Endothelial cell (in vitro differentiated cells): ENCODE results near the gene TMEM11. TPM values are rescaled to one million over a fixed set of nuclear protein-coding genes. Genes with fewer than 3 reads are reported as not detected.
A peak's percentile ranks its signal among the peaks of the same experiment; 100 is the strongest.

Experiments
- DNase-seq: peaks from one replicate; pipeline ENCODE4 v3.0.0; 2021; ENCODE audit warnings: low spot score
- H3K27ac Mint-ChIP-seq: one replicate; pipeline ENCODE4 v1.8.0; 2021; ENCODE audit warnings: mixed read lengths, inconsistent platforms; ENCODE audit not compliant: unreplicated experiment
- H3K27me3 Mint-ChIP-seq: one replicate; pipeline ENCODE4 v1.8.0; 2021; ENCODE audit warnings: mild to moderate bottlenecking, moderate library complexity, mixed read lengths, inconsistent platforms; ENCODE audit not compliant: unreplicated experiment
- H3K36me3 Mint-ChIP-seq: one replicate; pipeline ENCODE4 v1.8.0; 2021; ENCODE audit warnings: mild to moderate bottlenecking, low read depth, mixed read lengths, inconsistent platforms; ENCODE audit not compliant: unreplicated experiment
- H3K4me1 Mint-ChIP-seq: one replicate; pipeline ENCODE4 v1.8.0; 2021; ENCODE audit warnings: mild to moderate bottlenecking, mixed read lengths, inconsistent platforms; ENCODE audit not compliant: unreplicated experiment
- H3K4me3 Mint-ChIP-seq: one replicate; pipeline ENCODE4 v1.8.0; 2021; ENCODE audit warnings: mild to moderate bottlenecking, mixed read lengths, inconsistent platforms; ENCODE audit not compliant: unreplicated experiment
- H3K9me3 Mint-ChIP-seq: one replicate; pipeline ENCODE4 v1.8.0; 2021; ENCODE audit warnings: mixed read lengths, inconsistent platforms; ENCODE audit not compliant: unreplicated experiment
- total RNA-seq: library from RNA; stranded (reverse); fragmentation: NEBNext Ultra II Directional; extraction: Animal tissue kit (Norgen Biotek cat#: 25700); gene quantifications from one replicate; pipeline ENCODE4 v1.2.1, GENCODE V29; 2021; ENCODE audit not compliant: unreplicated experiment
- TF ChIP-seq, protein P1 (sequence below): fragments of 200-600 bp; sonication (generic); IDR thresholded peaks from one replicate; pipeline ENCODE4 v1.5.0; 2021; ENCODE audit warnings: antibody characterized with exemption; ENCODE audit not compliant: unreplicated experiment

Gene TMEM11
- total RNA-seq, 1 donor from 2014 or later: 36.9 TPM

DNA sequence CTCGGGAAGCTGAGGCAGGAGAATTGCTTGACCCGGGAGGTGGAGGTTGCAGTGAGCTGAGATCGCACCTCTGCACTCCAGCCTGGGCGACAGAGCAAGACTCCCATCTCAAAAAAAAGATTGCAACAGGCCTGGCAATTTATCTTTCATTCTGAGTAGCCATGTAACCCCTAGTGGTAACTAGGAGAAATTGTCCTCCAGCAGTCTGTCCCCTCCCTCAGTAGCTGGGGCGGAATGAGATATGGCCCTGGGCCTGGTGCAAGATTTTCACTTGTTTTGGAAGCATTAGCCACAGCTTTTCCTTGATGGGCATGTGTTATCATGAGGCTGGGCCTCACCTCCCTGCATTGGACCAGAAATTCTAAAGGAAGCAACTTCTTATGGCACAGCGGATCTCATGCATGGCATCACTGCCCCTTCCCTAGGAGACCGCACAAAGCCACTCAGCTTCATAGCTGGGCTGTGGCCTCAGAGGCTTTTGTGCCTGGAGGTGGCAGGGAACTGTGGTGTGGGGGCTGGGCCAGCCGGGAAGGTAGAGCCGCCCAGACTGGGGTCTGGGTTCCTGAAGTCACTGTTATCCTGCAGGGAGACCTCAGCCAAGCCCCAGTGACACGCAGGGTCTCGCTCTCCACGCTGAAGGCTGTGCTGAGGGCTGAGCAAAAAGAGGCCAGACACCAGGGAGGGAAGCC is 25.9 kb upstream of the TMEM11 start:
- Mint-ChIP-seq H3K4me1 (no peaks in the 10 kb centered on the region), H3K4me3 (no peak overlapping the region), H3K27ac (no peak overlapping the region), H3K36me3 (peaks cover 3% of the 10 kb centered on the region), H3K9me3 (no peaks in the 10 kb centered on the region), H3K27me3 (peaks cover 10% of the 10 kb centered on the region)
- peak; percentile 21 for DNase-seq
- TF ChIP-seq, protein P1, sequence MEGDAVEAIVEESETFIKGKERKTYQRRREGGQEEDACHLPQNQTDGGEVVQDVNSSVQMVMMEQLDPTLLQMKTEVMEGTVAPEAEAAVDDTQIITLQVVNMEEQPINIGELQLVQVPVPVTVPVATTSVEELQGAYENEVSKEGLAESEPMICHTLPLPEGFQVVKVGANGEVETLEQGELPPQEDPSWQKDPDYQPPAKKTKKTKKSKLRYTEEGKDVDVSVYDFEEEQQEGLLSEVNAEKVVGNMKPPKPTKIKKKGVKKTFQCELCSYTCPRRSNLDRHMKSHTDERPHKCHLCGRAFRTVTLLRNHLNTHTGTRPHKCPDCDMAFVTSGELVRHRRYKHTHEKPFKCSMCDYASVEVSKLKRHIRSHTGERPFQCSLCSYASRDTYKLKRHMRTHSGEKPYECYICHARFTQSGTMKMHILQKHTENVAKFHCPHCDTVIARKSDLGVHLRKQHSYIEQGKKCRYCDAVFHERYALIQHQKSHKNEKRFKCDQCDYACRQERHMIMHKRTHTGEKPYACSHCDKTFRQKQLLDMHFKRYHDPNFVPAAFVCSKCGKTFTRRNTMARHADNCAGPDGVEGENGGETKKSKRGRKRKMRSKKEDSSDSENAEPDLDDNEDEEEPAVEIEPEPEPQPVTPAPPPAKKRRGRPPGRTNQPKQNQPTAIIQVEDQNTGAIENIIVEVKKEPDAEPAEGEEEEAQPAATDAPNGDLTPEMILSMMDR: peak; percentile 61

DNA sequence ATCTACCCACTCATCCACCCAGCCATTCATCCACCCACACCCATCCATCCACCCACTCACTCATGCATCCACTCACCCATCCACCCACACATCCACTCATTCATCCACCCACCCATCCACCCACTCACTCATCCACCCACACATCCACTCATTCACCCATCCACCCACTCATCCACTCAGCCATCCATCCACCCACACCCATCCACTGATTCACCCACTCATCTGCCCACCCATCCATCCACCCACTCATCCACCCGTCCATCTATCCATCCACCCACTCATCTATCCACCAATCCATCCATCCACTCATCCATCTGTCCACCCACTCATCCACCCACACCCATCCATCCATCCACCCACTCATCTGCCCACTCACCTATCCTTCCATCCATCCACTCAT is 22.0 kb upstream of the TMEM11 start:
- Mint-ChIP-seq H3K4me1 (peaks cover 4% of the 10 kb centered on the region), H3K4me3 (no peak overlapping the region), H3K27me3 (peaks cover 9% of the 10 kb centered on the region), H3K27ac (no peak overlapping the region), H3K9me3 (no peaks in the 10 kb centered on the region), H3K36me3 (peaks cover 10% of the 10 kb centered on the region)
- no peak for DNase-seq
- TF ChIP-seq, protein P1: no peak

DNA sequence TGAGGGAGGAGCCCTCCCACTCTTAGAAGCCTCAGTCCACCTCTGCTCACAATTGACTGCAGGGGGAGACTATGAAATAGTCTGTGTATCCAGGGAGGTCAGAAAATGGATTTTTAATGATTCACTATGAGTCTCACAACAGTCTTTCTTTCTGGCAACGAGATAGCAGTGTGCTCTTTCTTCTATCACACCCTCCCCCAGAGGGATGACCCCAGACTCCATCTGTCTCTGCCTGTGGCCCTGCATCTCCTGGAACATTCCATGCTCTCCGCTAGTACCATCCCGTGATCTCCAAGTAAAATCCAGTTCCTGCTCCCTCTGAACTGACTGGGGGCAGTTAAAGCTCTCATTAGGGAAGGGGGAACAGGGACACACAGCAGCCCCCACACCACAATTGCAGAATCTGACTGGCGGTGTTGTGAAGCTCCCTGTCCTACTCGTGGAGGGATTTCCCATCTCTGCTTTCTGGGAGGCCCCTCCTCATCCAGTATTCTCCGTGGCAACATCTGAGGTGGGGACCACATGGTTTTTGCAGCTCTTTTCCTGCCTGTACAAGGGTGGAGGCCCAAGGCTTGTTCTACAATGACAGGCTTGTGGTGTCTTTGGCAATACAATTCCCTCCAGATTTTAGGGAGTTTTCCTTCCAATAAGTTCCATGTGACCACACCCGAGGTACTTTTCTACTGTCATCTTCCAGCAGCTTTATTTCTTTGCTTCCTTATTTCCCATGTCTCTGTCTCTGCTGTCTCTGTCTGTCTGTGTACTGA is 19.8 kb upstream of the TMEM11 start:
- H3K27me3 Mint-ChIP-seq: peaks cover 9% of the 10 kb centered on the region
- TF ChIP-seq, protein P1: no peak
- H3K27ac Mint-ChIP-seq: no peak overlapping the region
- no peak overlapping the region for H3K4me3 Mint-ChIP-seq
- peaks cover 10% of the 10 kb centered on the region for H3K4me1 Mint-ChIP-seq
- peaks cover 10% of the 10 kb centered on the region for H3K36me3 Mint-ChIP-seq
- no peaks in the 10 kb centered on the region for H3K9me3 Mint-ChIP-seq
- no peak for DNase-seq

DNA sequence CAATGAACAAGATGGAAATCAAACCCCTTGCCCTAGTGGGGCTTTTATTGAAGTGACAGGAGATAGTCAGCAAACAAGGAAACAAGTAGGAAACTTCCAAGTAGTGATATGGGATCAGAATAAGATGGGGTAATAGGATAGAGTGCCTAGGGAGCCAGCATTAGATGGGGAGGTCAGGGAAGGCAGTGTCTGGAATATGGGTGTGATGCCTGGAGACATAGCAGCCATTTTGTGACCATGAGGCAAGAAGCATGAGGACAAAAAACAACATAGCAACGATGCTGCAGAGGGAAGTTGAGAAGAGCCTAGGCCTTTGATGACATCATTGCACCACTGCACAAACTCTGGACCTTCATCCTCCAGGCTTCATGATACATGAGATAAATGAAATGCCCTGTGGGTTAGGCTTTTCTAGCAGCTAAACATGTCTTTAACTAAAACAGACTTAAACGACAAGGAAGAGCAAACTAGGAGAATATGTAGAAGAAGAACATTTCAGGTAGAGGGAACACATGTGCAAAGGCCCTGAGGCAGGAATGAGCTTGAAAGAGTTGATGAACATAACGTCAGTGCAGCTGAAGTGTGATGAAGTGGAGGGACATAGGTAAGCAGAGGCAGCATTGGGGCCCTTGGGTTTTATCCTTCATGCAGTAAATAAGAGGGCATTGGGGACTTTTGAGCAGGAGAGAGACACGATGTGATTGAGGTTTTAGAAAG is 18.2 kb upstream of the TMEM11 start:
- Mint-ChIP-seq H3K9me3 (no peaks in the 10 kb centered on the region), H3K27ac (no peak overlapping the region), H3K36me3 (peaks cover 10% of the 10 kb centered on the region), H3K4me1 (peaks cover 23% of the 10 kb centered on the region), H3K27me3 (peaks cover 9% of the 10 kb centered on the region), H3K4me3 (no peak overlapping the region)
- TF ChIP-seq, protein P1: no peak
- DNase-seq: no peak
